GM23248 (cell line): ENCODE data around the gene KCTD10. TPM values are rescaled to one million over a fixed set of nuclear protein-coding genes. Genes with fewer than 3 reads are reported as not detected.

Experiments used
- DNase-seq: peaks from one replicate; pipeline ENCODE4 v3.0.0-alpha.2; 2015
- H2AFZ ChIP-seq: fragments of 200-600 bp; sonication (generic); 2 replicates; pipeline ENCODE4 v1.6.1; 2016; ENCODE audit warnings: antibody characterized with exemption
- H3F3A ChIP-seq: fragments of 200-600 bp; sonication (generic); 2 replicates; pipeline ENCODE4 v1.6.1; 2016; ENCODE audit warnings: mild to moderate bottlenecking, antibody characterized with exemption, mixed run types; ENCODE audit not compliant: insufficient read depth
- H3K27ac ChIP-seq: fragments of 200-600 bp; sonication (generic); 2 replicates; pipeline ENCODE4 v1.5.1; 2016; ENCODE audit warnings: mild to moderate bottlenecking
- H3K27me3 ChIP-seq: fragments of 200-600 bp; sonication (generic); replicated peaks from 2 replicates; pipeline ENCODE4 v1.6.1; 2016; ENCODE audit warnings: mild to moderate bottlenecking; ENCODE audit not compliant: insufficient read depth
- H3K36me3 ChIP-seq: fragments of 200-600 bp; sonication (generic); 2 replicates; pipeline ENCODE4 v1.6.1; 2016; ENCODE audit warnings: low read depth, mild to moderate bottlenecking
- H3K4me1 ChIP-seq: fragments of 200-600 bp; sonication (generic); 2 replicates; pipeline ENCODE4 v1.6.1; 2016; ENCODE audit warnings: mild to moderate bottlenecking; ENCODE audit not compliant: insufficient read depth
- H3K4me2 ChIP-seq: fragments of 200-600 bp; sonication (generic); one replicate; pipeline ENCODE4 v1.6.1; 2016; ENCODE audit warnings: mild to moderate bottlenecking; ENCODE audit not compliant: unreplicated experiment
- H3K4me3 ChIP-seq: fragments of 200-600 bp; sonication (generic); 2 replicates; pipeline ENCODE4 v1.5.1; 2016; ENCODE audit warnings: mild to moderate bottlenecking
- H3K79me2 ChIP-seq: fragments of 200-600 bp; sonication (generic); 2 replicates; pipeline ENCODE4 v1.6.1; 2016; ENCODE audit warnings: mild to moderate bottlenecking; ENCODE audit not compliant: insufficient read depth
- H3K9ac ChIP-seq: fragments of 200-600 bp; sonication (generic); 2 replicates; pipeline ENCODE4 v1.6.1; 2016; ENCODE audit warnings: mild to moderate bottlenecking
- H3K9me2 ChIP-seq: fragments of 200-600 bp; sonication (generic); 2 replicates; pipeline ENCODE4 v1.6.1; 2016; ENCODE audit warnings: mixed run types, mild to moderate bottlenecking, moderate library complexity; ENCODE audit not compliant: insufficient read depth
- H3K9me3 ChIP-seq: fragments of 200-600 bp; sonication (generic); one replicate; pipeline ENCODE4 v1.6.1; 2017; ENCODE audit warnings: low read depth
- H4K20me1 ChIP-seq: fragments of 200-600 bp; sonication (generic); 2 replicates; pipeline ENCODE4 v1.6.0; 2016; ENCODE audit not compliant: insufficient read depth
- EZH2 ChIP-seq: fragments of 200-600 bp; sonication (generic); IDR thresholded peaks from 2 replicates; pipeline ENCODE4 v1.6.1; 2018; ENCODE audit warnings: antibody characterized with exemption, mild to moderate bottlenecking; ENCODE audit not compliant: insufficient read depth, poor library complexity, severe bottlenecking
- EZH2phosphoT487 ChIP-seq: fragments of 200-600 bp; sonication (generic); IDR thresholded peaks from 2 replicates; pipeline ENCODE4 v1.6.1; 2018; ENCODE audit warnings: antibody characterized with exemption, moderate library complexity, mild to moderate bottlenecking, low read depth; ENCODE audit not compliant: insufficient read depth
- WGBS, 2 experiments: methylation state at CpG; one replicate each; pipeline ENCODE4 v1.1.6; 2015 to 2017; ENCODE audit warnings: low lambda C conversion rate in 2 of 2, low coverage in 1 of 2; ENCODE audit errors: missing lambda C conversion rate in 2 of 2; 5-methylcytosine and 5-hydroxymethylcytosine counted together
- in situ Hi-C: fragments of 300-500 bp; cut with MboI; formaldehyde crosslinking; loops from 2 replicates; pipeline ENCODE4 v1.15.0; 2020
- polyA plus RNA-seq: library from polyadenylated mRNA; unstranded; fragments of >200 nt; fragmentation: Nextera tagmentation; extraction: Ambion mirVana; gene quantifications from 2 replicates; pipeline ENCODE4 v1.2.1, GENCODE V29; 2016
- total RNA-seq: library from RNA; depleted of rRNA; stranded (reverse); fragments of >200 nt; shearing (Covaris generic); gene quantifications from 2 replicates; pipeline ENCODE4 v1.2.3, GENCODE V29; 2014

The KCTD10 gene
- total and polyA plus RNA-seq, 2 experiments from 2014 or later, result 81.1 to 117 TPM

- in situ Hi-C loops, result no loop called here
- no peaks in the 10 kb centered on the region for H3K9me3 ChIP-seq
- H2AFZ ChIP-seq, result no peak overlapping the region
- peaks cover 64% of the 10 kb centered on the region for H3K36me3 ChIP-seq
- H3F3A ChIP-seq, result no peaks in the 10 kb centered on the region
- no peak overlapping the region for H3K9ac ChIP-seq
- no peak overlapping the region for H3K4me2 ChIP-seq
- H4K20me1 ChIP-seq, result no peaks in the 10 kb centered on the region
- 57 to 78% methylated on average over 1 of the region's 1 CpG for WGBS, 2 experiments
- no peaks in the 10 kb centered on the region for H3K4me1 ChIP-seq
- H3K27ac ChIP-seq, result no peak overlapping the region
- H3K27me3 ChIP-seq, result no peaks in the 10 kb centered on the region
- no peaks in the 10 kb centered on the region for H3K79me2 ChIP-seq
- no peak for DNase-seq
- no peaks in the 10 kb centered on the region for H3K9me2 ChIP-seq
- H3K4me3 ChIP-seq, result no peak overlapping the region
- no peak for TF ChIP-seq EZH2phosphoT487
- TF ChIP-seq EZH2, result no peak
Observed at GRCh38 chr12:109504068-109504467, 27.0 kb upstream of the KCTD10 start.

- no peak overlapping the region for H3K4me3 ChIP-seq
- no peaks in the 10 kb centered on the region for H3K27me3 ChIP-seq
- H3K9me2 ChIP-seq, result no peaks in the 10 kb centered on the region
- H3K9me3 ChIP-seq, result no peaks in the 10 kb centered on the region
- H3K4me2 ChIP-seq, result no peak overlapping the region
- peaks cover 66% of the 10 kb centered on the region for H3K36me3 ChIP-seq
- no peak for DNase-seq
- H3F3A ChIP-seq, result no peaks in the 10 kb centered on the region
- no peaks in the 10 kb centered on the region for H3K4me1 ChIP-seq
- no peaks in the 10 kb centered on the region for H3K79me2 ChIP-seq
- H3K27ac ChIP-seq, result no peak overlapping the region
- 97 to 98% methylated on average over 3 of the region's 3 CpGs for WGBS, 2 experiments
- TF ChIP-seq EZH2phosphoT487 (no peak), EZH2 (no peak)
- in situ Hi-C loops, result no loop called here
- H2AFZ ChIP-seq, result no peak overlapping the region
- no peaks in the 10 kb centered on the region for H4K20me1 ChIP-seq
- H3K9ac ChIP-seq, result no peak overlapping the region
Observed at GRCh38 chr12:109503611-109504010, 26.5 kb upstream of the KCTD10 start.

DNA sequence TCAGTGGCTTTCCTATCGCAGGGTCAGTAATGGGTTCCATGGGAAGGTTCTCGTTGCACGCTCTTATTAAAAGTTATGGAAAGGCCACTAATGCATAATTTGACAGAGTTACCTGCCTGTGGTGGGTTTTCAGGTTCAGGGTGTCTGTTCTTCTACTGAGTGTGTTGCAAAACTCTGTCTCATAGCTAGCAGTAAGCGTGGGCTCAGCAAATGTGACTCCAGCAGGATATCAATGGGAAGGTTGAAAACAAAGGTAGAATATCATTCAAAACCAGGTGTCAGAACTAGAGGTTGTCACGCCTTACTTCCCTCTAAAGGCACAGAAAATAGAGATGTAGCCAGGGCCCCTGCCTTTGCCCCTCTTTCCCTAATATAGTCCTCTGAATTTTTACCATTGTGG, 25.2 kb upstream of the KCTD10 start:
- no peak for DNase-seq
- Histone ChIP-seq H3K4me3 (no peak overlapping the region), H4K20me1 (no peaks in the 10 kb centered on the region), H3K27ac (no peak overlapping the region), H3K4me2 (no peak overlapping the region), H3K9ac (no peak overlapping the region), H3F3A (no peaks in the 10 kb centered on the region), H3K79me2 (no peaks in the 10 kb centered on the region), H3K4me1 (no peaks in the 10 kb centered on the region), H3K9me3 (no peaks in the 10 kb centered on the region), H3K9me2 (no peaks in the 10 kb centered on the region), H3K36me3 (peaks cover 62% of the 10 kb centered on the region), H3K27me3 (no peaks in the 10 kb centered on the region), H2AFZ (no peak overlapping the region)
- TF ChIP-seq EZH2phosphoT487, result no peak
- no peak for TF ChIP-seq EZH2
- 98 to 99% methylated on average over 5 of the region's 5 CpGs for WGBS, 2 experiments
- in situ Hi-C loops, result no loop called here

DNA sequence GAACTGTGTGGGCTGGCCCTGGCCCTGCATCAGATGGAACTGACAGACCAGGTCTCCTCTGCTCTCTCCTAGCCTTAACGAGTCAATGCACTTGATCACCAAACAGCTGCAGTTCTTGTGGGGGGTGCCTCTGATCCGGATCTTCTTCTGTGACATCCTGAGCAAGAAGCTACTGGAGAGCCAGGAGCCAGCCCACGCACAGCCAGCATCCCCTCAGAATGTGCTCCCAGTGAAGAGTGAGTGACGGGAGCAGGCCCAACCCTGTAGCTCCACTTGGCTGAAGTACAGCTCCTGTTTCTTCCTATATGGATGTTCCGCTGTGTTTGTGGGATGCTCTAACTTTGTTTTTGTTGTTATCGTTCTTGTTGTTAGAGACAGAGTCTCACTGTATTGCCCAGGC, 24.2 kb upstream of the KCTD10 start:
- H3K79me2 ChIP-seq, result no peaks in the 10 kb centered on the region
- H3K4me1 ChIP-seq, result no peaks in the 10 kb centered on the region
- H3K9me3 ChIP-seq, result no peaks in the 10 kb centered on the region
- H4K20me1 ChIP-seq, result no peaks in the 10 kb centered on the region
- no peak overlapping the region for H3K9ac ChIP-seq
- H3K4me3 ChIP-seq, result no peak overlapping the region
- in situ Hi-C loops, result no loop called here
- 92 to 97% methylated on average over 6 of the region's 6 CpGs for WGBS, 2 experiments
- H3K27me3 ChIP-seq, result no peaks in the 10 kb centered on the region
- H3F3A ChIP-seq, result no peaks in the 10 kb centered on the region
- H2AFZ ChIP-seq, result no peak overlapping the region
- H3K4me2 ChIP-seq, result no peak overlapping the region
- no peak for TF ChIP-seq EZH2
- TF ChIP-seq EZH2phosphoT487, result no peak
- peaks cover 58% of the 10 kb centered on the region for H3K36me3 ChIP-seq
- no peak overlapping the region for H3K27ac ChIP-seq
- H3K9me2 ChIP-seq, result no peaks in the 10 kb centered on the region
- DNase-seq, result no peak
